GM19438 (cell line): ENCODE measurements around the gene CHN1.
A peak's percentile ranks its signal among the peaks of the same experiment; 100 is the strongest.

Experiments used
- ATAC-seq: cut with Tn5 transposase; IDR thresholded peaks from one replicate; pipeline ENCODE4 v1.9.1; 2021; ENCODE audit warnings: low read depth; ENCODE audit not compliant: unreplicated experiment

Gene CHN1

GRCh38 chr2:174776223-174776622, 229.0 kb downstream of the CHN1 start:
- ATAC-seq: no peak

- ATAC-seq: no peak
Observed at GRCh38 chr2:174775571-174775980, 229.6 kb downstream of the CHN1 start.

- ATAC-seq: no peak
Observed at GRCh38 chr2:174774886-174775285, 230.3 kb downstream of the CHN1 start.

DNA sequence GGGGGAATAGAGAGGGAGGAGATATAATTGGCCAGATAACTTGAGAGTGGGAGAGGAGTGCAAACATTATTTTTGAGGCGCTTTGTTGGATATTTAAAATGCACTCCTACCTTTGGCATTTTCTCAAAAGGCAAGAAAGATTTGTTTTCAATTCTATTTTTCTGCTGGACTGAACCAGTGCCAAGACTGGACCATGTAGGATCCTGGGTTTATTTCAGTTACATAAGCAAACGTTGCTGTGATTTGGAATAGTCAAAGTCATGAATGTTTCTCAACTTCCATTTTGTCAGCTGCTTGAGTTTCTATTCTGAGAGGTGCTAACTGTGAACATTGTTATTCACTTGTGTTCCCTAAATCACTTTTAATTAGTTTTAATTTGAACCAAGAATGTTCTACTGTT, 232.0 kb downstream of the CHN1 start:
- no peak for ATAC-seq

GRCh38 chr2:174772472-174772801, 232.7 kb downstream of the CHN1 start:
- ATAC-seq: no peak

DNA sequence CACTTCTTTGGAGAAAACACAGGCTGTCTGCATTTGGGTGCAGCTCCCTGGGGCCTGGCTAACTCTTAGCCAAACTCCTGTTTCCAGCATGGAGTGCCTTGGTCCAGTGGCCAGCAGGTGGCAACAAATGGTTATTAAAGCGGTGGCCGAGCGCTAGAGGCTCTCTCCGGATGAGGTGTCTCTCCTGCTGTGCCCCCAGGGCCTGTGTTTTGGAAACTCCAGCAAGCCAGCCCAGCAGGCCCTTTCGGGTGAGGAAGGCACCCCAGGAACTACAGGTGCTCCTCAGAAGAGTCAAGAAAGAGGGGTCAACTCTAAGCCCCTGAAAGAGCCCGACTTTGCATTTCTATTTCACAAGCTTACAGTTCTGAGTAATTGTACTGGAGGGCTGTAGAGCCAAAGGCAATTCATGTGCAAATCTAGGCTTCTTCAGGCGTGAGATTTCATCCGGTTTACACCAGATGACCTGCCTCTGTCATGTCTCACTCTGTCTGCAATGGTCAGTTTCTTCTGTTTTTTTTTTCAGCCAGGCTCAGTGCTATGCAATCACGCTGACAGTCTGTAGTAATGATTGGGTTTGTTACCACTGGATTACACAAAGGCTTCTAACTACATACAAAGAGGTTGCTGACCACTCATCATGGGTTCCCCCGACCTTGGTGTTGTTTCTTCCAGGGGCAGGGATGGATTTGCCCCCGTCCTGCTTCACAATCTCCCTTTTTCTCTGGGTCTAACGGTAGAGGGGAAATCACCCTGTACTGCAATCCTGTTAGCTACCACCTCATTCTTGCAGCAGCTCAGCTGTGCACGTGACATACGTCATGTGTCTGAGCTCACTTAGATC, 233.3 kb downstream of the CHN1 start:
- peak; percentile 73 for ATAC-seq

DNA sequence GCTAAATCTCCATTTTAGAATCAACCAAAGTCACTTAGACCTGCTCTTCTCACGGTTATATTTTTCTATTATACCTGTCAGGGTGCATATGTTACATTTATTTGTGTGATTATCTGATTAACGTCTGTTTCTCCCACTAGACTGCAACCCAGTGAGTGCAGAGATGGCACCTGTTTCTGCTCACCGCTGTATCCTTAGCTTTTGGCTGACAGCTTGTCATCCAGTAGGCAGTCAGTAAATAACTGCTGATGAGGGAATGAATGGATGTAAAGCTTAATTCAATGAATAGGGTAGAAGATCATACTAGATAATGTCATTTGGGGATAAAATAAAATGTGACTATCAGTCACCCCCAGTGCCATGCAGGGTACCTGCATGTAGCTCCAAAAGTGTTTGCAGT, 234.0 kb downstream of the CHN1 start:
- ATAC-seq: no peak

- ATAC-seq: no peak
Observed at GRCh38 chr2:174768557-174768956, 236.6 kb downstream of the CHN1 start.

- no peak for ATAC-seq
Observed at GRCh38 chr2:174766271-174766670, 238.9 kb downstream of the CHN1 start.

- ATAC-seq: no peak
Observed at GRCh38 chr2:174765576-174765975, 239.6 kb downstream of the CHN1 start.

GRCh38 chr2:174764280-174765255, 240.6 kb downstream of the CHN1 start, which contains the start of gene CHRNA1:
Gene CHRNA1 (minus strand): TSS chr2:174764472. CDS start chr2:174764394, 78 bp downstream.
- no peak for ATAC-seq

GRCh38 chr2:174763780-174764179, 241.4 kb downstream of the CHN1 start:
- no peak for ATAC-seq

- no peak for ATAC-seq
Observed at GRCh38 chr2:174762464-174762863, 242.7 kb downstream of the CHN1 start.

GRCh38 chr2:174761837-174762236, 243.3 kb downstream of the CHN1 start:
- ATAC-seq: no peak

GRCh38 chr2:174760845-174761473, 244.2 kb downstream of the CHN1 start:
- ATAC-seq: no peak

GRCh38 chr2:174759381-174760065, 245.7 kb downstream of the CHN1 start:
- no peak for ATAC-seq

DNA sequence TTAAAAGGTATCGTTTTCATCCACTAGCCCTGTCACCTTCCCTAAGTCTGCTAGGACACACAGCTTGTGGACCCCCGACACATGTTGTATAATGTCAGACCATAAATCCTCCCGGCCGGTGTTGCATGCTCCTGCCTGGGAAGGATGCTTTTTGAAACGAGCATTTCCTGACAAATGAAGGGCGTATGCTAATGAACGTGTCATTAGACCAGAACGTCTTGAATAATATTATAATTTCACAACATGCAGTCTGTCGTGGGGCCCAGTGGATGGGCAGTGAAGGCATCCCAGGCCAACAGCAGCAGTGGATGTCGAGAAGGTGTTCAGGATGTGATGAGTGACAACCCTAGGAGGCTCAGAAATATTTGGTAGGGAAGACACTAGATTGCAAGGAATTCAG, 248.4 kb downstream of the CHN1 start:
- no peak for ATAC-seq

DNA sequence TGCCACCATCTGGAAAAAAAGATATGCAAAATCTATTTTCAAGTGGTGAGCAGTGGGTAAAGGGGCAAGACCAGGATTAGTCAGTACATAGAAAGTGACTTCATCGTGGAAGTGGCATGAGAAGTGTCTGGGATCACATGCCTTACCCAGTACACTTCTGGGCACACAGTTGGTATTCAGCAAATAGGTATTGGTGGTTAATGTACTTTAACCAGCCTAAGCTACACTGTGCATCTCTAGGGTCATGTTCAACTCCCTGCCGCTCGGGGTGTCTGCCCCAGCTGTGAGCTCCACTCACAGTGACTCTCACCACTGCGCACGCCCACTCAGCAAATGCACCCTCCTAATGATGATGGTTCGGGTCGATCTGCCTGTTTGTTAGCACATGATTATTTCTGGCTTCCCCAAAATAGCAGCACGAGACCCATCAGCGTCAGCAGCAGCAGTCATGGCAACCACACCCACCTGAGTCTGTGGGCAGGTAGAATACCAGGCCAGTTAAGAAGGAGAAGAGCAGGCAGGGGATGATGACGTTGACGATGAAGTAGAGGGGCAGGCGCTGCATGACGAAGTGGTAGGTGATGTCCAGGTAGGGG, 252.0 kb downstream of the CHN1 start:
- peak; percentile 21 for ATAC-seq

DNA sequence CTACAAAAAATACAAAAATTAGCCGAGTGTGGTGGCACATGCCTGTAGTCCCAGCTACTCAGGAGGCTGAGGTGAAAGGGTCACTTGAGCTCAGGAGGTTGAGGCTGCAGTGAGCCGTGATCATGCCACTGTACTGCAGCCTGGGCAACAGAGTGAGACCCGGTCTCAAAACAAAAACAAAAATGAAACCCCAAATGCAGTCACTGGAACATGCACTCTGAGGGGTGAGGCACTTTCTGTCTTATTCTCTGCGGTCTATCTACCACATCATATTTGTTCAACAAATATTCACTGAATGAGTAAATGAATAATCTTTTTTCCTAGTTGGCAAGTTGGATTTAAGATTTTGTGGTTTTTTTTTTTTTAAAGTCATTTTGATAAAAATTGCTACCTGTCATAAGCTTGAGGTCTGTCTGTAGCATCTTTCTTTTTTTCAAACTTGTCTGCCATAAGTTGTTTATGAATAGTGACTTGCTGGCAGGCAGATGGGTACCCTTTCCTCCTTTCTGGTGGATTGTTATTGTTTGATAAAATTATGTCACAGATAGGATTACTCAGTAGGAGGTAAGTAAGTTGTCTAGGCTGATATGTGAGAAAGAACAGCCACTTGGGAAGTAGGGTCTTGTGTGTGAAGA, 252.7 kb downstream of the CHN1 start:
- ATAC-seq: peak; percentile 90
